AG04449 (cell line): Measurements from ENCODE around the gene KMT2D.

ENCODE experiments used
- CTCF ChIA-PET: fragments of 350-600 bp; formaldehyde crosslinking; extraction: SDS; loops from one replicate; lab custom pipeline; 2021; ENCODE audit warnings: antibody characterized with exemption; lab: Yijun Ruan, JAX
- POLR2A ChIA-PET: fragments of 400-600, 350-600 bp; formaldehyde crosslinking; extraction: SDS; loops from one replicate; lab custom pipeline; 2020; ENCODE audit warnings: antibody characterized with exemption, inconsistent platforms; lab: Yijun Ruan, JAX
- DNase-seq: peaks from one replicate; pipeline ENCODE4 v3.0.0-alpha.2; 2010; ENCODE audit warnings: low read depth, low spot score
- H3K4me3 ChIP-seq: 2 replicates; pipeline ENCODE4 v1.5.1; 2011; ENCODE audit warnings: low read depth, mild to moderate bottlenecking, control low read depth, low read length
- TF ChIP-seq, protein P1 (sequence below): IDR thresholded peaks from one replicate; pipeline ENCODE4 v1.5.1; 2011; ENCODE audit warnings: mild to moderate bottlenecking, moderate library complexity, low read length, control low read depth, inconsistent platforms; ENCODE audit not compliant: insufficient read depth; ENCODE audit errors: missing control alignments

The KMT2D gene

DNA sequence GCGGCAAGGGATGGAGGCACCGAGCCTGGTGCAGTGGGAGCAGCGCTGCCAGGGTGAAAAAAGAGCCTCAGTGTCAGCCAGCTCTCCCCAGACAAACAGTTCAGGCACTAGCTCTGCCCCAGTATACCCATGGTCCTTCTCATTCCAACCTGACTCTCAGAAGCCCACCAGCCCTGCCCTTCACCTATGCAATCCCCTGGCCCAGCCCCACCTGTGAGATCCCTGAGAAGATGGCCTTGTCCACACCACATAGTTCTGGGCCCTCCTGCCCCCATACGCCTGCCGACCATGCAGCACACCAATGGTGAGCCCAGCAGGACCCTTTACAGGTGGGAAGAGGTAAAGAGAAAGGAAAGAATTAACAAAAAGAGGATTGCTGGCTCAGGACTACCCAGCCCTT lies 6.5 kb downstream of the KMT2D start:
- POLR2A ChIA-PET, result interaction anchor here (0.6 kb wide), 1 partner anchor 12 kb away, joined by 3 read pairs; no protein-coding TSS in a partner anchor
- CTCF ChIA-PET, result interaction anchor here (0.9 to 6.4 kb wide), 5 partner anchors 10 to 67 kb away, joined by 3 to 48 read pairs (median 6); no protein-coding TSS in a partner anchor
- TF ChIP-seq, protein P1, sequence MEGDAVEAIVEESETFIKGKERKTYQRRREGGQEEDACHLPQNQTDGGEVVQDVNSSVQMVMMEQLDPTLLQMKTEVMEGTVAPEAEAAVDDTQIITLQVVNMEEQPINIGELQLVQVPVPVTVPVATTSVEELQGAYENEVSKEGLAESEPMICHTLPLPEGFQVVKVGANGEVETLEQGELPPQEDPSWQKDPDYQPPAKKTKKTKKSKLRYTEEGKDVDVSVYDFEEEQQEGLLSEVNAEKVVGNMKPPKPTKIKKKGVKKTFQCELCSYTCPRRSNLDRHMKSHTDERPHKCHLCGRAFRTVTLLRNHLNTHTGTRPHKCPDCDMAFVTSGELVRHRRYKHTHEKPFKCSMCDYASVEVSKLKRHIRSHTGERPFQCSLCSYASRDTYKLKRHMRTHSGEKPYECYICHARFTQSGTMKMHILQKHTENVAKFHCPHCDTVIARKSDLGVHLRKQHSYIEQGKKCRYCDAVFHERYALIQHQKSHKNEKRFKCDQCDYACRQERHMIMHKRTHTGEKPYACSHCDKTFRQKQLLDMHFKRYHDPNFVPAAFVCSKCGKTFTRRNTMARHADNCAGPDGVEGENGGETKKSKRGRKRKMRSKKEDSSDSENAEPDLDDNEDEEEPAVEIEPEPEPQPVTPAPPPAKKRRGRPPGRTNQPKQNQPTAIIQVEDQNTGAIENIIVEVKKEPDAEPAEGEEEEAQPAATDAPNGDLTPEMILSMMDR, result no peak
- no peak overlapping the region for H3K4me3 ChIP-seq
- DNase-seq, result no peak

DNA sequence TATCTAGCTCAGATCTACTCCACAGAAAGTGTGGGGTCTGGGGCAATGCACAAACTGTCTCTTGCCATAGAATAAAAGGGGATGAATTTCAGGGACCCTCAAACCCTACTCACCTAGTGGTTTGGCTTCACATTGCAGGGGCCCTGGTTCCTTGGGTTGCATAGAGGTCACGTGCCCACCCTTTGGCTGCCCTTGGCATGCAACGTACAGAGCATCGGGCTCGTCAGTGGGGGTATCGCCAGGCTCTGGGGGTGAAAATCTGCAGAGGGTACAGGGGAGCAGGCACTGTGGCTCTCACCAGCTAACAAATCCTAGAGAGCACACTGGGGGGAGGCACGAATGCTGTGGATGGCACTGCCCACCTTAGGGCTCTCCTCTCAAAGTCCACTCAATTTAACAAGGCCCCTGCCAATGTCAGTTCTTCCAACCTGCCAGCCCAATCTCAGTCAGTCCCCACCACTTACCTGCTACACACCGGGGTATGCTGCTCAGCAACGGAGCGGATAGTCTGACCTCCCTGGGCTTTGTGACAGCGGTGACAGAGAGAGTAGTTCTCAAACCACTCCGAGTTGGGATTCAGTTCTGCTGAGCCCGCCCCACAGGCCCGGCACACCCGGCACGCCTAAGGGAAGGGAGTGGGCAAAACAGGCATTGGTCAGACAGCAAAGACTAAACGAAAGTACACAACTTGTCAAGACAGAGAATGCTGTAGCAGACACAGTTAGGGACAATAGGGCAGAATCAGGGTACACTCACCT lies 8.0 kb downstream of the KMT2D start:
- no peak overlapping the region for H3K4me3 ChIP-seq
- TF ChIP-seq, protein P1, result no peak
- POLR2A ChIA-PET, result no interaction called here
- no peak for DNase-seq
- CTCF ChIA-PET, result interaction anchor here (1.0 to 6.4 kb wide), 4 partner anchors 8 to 14 kb away, joined by 3 to 48 read pairs (median 4); no protein-coding TSS in a partner anchor

DNA sequence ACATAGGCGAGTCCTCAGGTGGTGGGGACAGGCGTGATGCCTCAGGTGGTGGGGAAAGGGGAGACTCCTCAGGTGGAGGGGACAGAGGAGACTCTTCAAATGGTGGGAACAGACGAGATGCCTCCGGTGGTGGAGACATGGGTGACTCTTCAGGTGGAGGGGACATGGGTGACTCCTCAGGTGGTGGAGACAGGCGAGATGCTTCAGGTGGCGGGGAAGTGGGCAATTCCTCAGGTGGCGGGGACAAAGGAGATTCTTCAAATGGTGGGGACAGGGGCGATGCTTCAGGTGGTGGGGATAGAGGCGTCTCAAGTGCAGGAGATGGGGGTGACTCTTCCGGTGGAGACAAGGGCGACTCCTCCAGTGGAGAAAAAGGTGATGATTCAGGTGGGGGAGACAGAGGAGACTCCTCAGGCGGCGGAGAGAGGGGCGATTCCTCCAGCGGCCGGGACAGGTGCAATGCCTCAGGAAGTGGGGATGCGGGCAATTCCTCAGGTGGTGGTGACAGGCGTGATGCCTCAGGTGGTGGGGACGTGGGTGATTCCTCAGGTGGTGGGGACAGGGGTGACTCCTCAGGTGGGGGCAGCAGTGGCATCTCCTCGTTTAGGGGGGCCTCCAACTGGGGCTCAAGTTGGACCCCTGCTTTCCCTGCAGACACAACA lies 8.7 kb downstream of the KMT2D start:
- ChIA-PET POLR2A (no interaction called here), CTCF (interaction anchor here (1.0 to 1.3 kb wide), 2 partner anchors 8 to 11 kb away, joined by 3 read pairs; no protein-coding TSS in a partner anchor)
- no peak overlapping the region for H3K4me3 ChIP-seq
- DNase-seq, result no peak
- TF ChIP-seq, protein P1, result no peak

DNA sequence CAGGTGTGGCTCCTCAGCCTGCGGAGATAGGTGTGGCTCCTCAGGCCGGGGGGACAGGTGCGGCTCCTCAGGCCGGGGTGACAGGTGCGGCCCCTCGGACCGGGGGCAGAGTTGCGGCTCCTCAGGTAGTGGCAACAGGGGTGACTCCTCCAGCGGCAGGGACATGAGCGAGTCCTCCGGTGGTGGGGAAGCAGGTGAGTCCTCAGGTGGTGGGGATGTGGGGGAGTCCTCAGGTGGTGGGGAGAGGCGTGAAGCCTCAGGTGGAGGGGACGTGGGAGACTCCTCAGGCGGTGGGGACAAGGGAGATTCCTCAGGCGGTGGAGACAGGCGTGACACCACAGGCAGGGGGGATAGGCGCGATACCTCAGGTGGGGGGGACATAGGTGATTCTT lies 9.2 kb downstream of the KMT2D start:
- no peak overlapping the region for H3K4me3 ChIP-seq
- ChIA-PET CTCF (interaction anchor here (0.6 to 5.1 kb wide), 2 partner anchors 13 to 25 kb away, joined by 3 to 43 read pairs; no protein-coding TSS in a partner anchor), POLR2A (no interaction called here)
- DNase-seq, result no peak
- TF ChIP-seq, protein P1, result no peak

DNA sequence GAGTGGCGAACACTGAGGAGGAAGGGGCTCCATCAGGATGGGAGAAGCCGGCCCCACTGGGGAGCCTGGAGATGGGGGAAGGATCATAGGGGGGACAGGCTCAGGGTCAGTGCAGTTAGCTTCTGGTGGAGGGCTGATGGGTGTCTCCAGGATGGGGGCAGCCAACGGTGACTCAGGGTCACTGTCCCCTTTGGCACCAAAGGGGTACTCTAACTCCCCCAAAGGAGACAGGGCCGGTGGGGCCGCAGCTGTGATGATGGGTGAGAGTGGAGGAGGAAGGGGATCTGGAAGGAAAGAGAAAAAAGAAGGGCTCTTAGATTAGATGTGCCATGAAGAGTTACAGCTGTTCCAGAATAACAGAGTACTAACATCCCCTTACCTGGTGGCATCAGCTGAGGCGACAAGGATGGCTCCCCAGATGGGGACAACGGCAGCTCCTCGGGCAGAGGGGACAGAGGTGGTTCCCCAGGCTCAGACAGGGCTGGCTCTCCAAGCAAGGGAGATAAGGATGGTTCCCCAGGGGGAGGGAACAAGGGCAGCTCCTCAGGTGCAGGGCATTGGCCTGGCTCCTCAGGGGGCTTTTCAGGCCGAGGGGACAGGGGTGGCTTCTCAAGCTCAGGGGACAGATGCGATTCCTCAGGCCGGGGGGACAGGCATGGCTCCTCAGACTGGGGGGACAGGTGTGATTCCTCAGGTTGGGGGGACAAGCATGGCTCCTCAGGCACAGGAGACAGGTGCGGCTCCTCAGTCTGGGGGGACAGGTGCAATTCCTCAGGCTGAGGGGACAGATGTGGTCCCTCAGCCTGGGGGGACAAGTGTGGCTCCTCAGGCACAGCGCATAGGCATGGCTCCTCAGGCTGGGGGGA lies 9.9 kb downstream of the KMT2D start:
- ChIA-PET POLR2A (interaction anchor here (1.3 kb wide), 1 partner anchor 79 kb away, joined by 3 read pairs; no protein-coding TSS in a partner anchor), CTCF (interaction anchor here (0.6 to 5.1 kb wide), 3 partner anchors 8 to 26 kb away, joined by 3 to 43 read pairs (median 4); no protein-coding TSS in a partner anchor)
- no peak overlapping the region for H3K4me3 ChIP-seq
- DNase-seq, result no peak
- TF ChIP-seq, protein P1, result no peak
